K562 (cell line): ENCODE measurements around the gene ARPC1A. TPM values are rescaled to one million over a fixed set of nuclear protein-coding genes. Genes with fewer than 3 reads are reported as not detected.

Experiments
- ATAC-seq: fragments of 200-7000 bp; cut with Tn5 transposase; 3 replicates; pipeline ENCODE4 v1.9.1; 2020; ENCODE audit warnings: moderate library complexity
- BruUV-seq: library from RNA; stranded (reverse); fragments of 400-500 nt; replicated peaks from 2 replicates; lab custom pipeline; 2021; lab: Mats Ljungman, UMichigan
- CTCF ChIA-PET: fragments of 300-600 bp; formaldehyde crosslinking; extraction: SDS; loops from one replicate; lab custom pipeline; 2021; ENCODE audit warnings: low intra/inter-chr PET ratio; lab: Yijun Ruan, JAX
- POLR2A ChIA-PET: fragments of 300-600, 350-650 bp; sonication (Branson Sonifier 250); formaldehyde crosslinking; extraction: SDS; loops from one replicate; lab custom pipeline; 2021; ENCODE audit warnings: antibody characterized with exemption, inconsistent platforms; lab: Yijun Ruan, JAX
- DNase-seq, 4 experiments: peaks; one replicate each; pipeline versions ENCODE4 v3.0.0 to v3.0.0-alpha.2; 2011 to 2018; ENCODE audit warnings: low spot score in 3 of 4, mixed read lengths in 3 of 4; ENCODE audit errors: extremely low read depth in 1 of 4
- FAIRE-seq: peaks from 2 replicates; lab custom pipeline; 2011; peaks lifted over from hg19 to GRCh38; lab: Jason Lieb, UNC
- H2AFZ ChIP-seq: 2 replicates; pipeline ENCODE4 v1.6.0; 2011; ENCODE audit warnings: low read depth, low read length, control low read depth, inconsistent platforms
- H3K27ac ChIP-seq: fragments of 200-600 bp; 3 replicates; pipeline ENCODE4 v1.8.0; 2011; ENCODE audit warnings: low read depth, mild to moderate bottlenecking, control low read depth, inconsistent platforms, low read length, moderate library complexity, mixed read lengths; ENCODE audit errors: extremely low read depth
- H3K27me3 ChIP-seq, 2 experiments: fragments of 300-600 bp in 1 of 2; 2 replicates in 1 of 2; 3 replicates in 1 of 2; pipeline versions ENCODE4 v1.6.0 to v1.8.0; 2011; ENCODE audit warnings: inconsistent platforms in 2 of 2, low read length in 2 of 2, mild to moderate bottlenecking in 1 of 2, mixed read lengths in 1 of 2, moderate library complexity in 1 of 2; ENCODE audit not compliant: control insufficient read depth in 2 of 2, insufficient read depth in 2 of 2
- H3K36me3 ChIP-seq: fragments of 300-600 bp; 3 replicates; pipeline ENCODE4 v1.8.0; 2011; ENCODE audit warnings: mild to moderate bottlenecking, low read length, inconsistent platforms; ENCODE audit not compliant: control insufficient read depth, insufficient read depth
- H3K4me1 ChIP-seq, 2 experiments: fragments of 200-600 bp in 1 of 2; replicated peaks in 1 of 2; 2 replicates in 1 of 2; 3 replicates in 1 of 2; pipeline versions ENCODE4 v1.5.1 to v1.8.0; 2011; ENCODE audit warnings: inconsistent platforms in 2 of 2, low read length in 2 of 2, mild to moderate bottlenecking in 1 of 2, mixed read lengths in 1 of 2, moderate library complexity in 1 of 2; ENCODE audit not compliant: control insufficient read depth in 2 of 2, insufficient read depth in 2 of 2
- H3K4me2 ChIP-seq: 2 replicates; pipeline ENCODE4 v1.6.1; 2011; ENCODE audit warnings: low read length, control low read depth, inconsistent platforms, mixed read lengths; ENCODE audit not compliant: insufficient read depth
- H3K4me3 ChIP-seq: fragments of 200-600 bp; sonication (generic), shearing (Covaris generic); 2 replicates; pipeline ENCODE4 v1.5.1; 2016; ENCODE audit warnings: control low read depth, inconsistent platforms
- H3K79me2 ChIP-seq: fragments of 200-600 bp; 3 replicates; pipeline ENCODE4 v1.8.0; 2011; ENCODE audit warnings: low read length, inconsistent platforms; ENCODE audit not compliant: control insufficient read depth, insufficient read depth
- H3K9ac ChIP-seq, 2 experiments: 2 replicates each; pipeline versions ENCODE4 v1.6.0 to v1.6.1; 2011; ENCODE audit warnings: low read depth in 2 of 2, low read length in 2 of 2, control low read depth in 1 of 2, inconsistent platforms in 1 of 2, mild to moderate bottlenecking in 1 of 2, mixed read lengths in 1 of 2; ENCODE audit not compliant: insufficient read depth in 1 of 2
- H3K9me1 ChIP-seq: one replicate; pipeline ENCODE4 v1.6.0; 2011; ENCODE audit warnings: inconsistent platforms, mild to moderate bottlenecking, low read length, moderate library complexity; ENCODE audit not compliant: control insufficient read depth, insufficient read depth
- H3K9me3 ChIP-seq: replicated peaks from 2 replicates; pipeline ENCODE4 v1.5.1; 2011; ENCODE audit warnings: low read depth, low read length, inconsistent platforms; ENCODE audit not compliant: control insufficient read depth, insufficient read depth
- H4K20me1 ChIP-seq: replicated peaks from 2 replicates; pipeline ENCODE4 v1.6.1; 2011; ENCODE audit warnings: low read length, inconsistent platforms, mixed read lengths; ENCODE audit not compliant: control insufficient read depth, insufficient read depth
- AFF1 ChIP-seq, 2 experiments: fragments of 450-650 bp; IDR thresholded peaks; 2 replicates each; pipeline ENCODE4 v1.6.1; 2018; ENCODE audit warnings: mild to moderate bottlenecking in 2 of 2, low read depth in 1 of 2; ENCODE audit not compliant: partially characterized antibody in 2 of 2
- BDP1 ChIP-seq: IDR thresholded peaks from 3 replicates; pipeline ENCODE4 v1.6.1; 2011; ENCODE audit not compliant: insufficient read length, insufficient read depth
- BHLHE40 ChIP-seq: IDR thresholded peaks from 2 replicates; pipeline ENCODE4 v1.6.1; 2011; ENCODE audit warnings: low read length, improper control_type of control experiment
- BRD4 ChIP-seq: fragments of 200-600 bp; sonication (generic); IDR thresholded peaks from 2 replicates; pipeline ENCODE4 v1.6.1; 2017; ENCODE audit warnings: inconsistent platforms
- C11orf30 ChIP-seq: fragments of 450-650 bp; IDR thresholded peaks from 2 replicates; pipeline ENCODE4 v1.6.1; 2016; ENCODE audit warnings: low read depth, mild to moderate bottlenecking
- CAMTA2 ChIP-seq: fragments of 250-450 bp; sonication (Bioruptor Pico); conservative IDR thresholded peaks from 2 replicates; pipeline ENCODE4 v1.5.1; 2022
- CC2D1A ChIP-seq: fragments of 450-650 bp; IDR thresholded peaks from 2 replicates; pipeline ENCODE4 v1.6.1; 2017; ENCODE audit warnings: mild to moderate bottlenecking
- CSDE1 ChIP-seq, 2 experiments: fragments of 450-650 bp; IDR thresholded peaks; 2 replicates each; pipeline ENCODE4 v1.6.1; 2016; ENCODE audit warnings: mild to moderate bottlenecking in 1 of 2
- ELK3 ChIP-seq: fragments of 450-650 bp; formaldehyde crosslinking; IDR thresholded peaks from 2 replicates; pipeline ENCODE4 v1.4.0; 2020; ENCODE audit warnings: mild to moderate bottlenecking
- ERF ChIP-seq: fragments of 450-650 bp; formaldehyde crosslinking; IDR thresholded peaks from 2 replicates; pipeline ENCODE4 v1.4.0; 2020; ENCODE audit warnings: mild to moderate bottlenecking, mixed read lengths
- HCFC1 ChIP-seq: IDR thresholded peaks from 2 replicates; pipeline ENCODE4 v1.6.1; 2012; ENCODE audit warnings: low read depth, low read length, improper control_type of control experiment
- HDGF ChIP-seq: fragments of 450-650 bp; IDR thresholded peaks from 2 replicates; pipeline ENCODE4 v1.6.1; 2016
- L3MBTL2 ChIP-seq: fragments of 450-650 bp; IDR thresholded peaks from 2 replicates; pipeline ENCODE4 v1.6.1; 2016; ENCODE audit warnings: mild to moderate bottlenecking, moderate library complexity
- POLR3A ChIP-seq: IDR thresholded peaks from 2 replicates; pipeline ENCODE4 v1.6.1; 2011; ENCODE audit warnings: borderline replicate concordance, mild to moderate bottlenecking, moderate library complexity; ENCODE audit not compliant: insufficient read length, insufficient read depth; ENCODE audit errors: extremely low read depth
- POLR3G ChIP-seq: IDR thresholded peaks from 2 replicates; pipeline ENCODE4 v1.6.1; 2011; ENCODE audit not compliant: insufficient read length, insufficient replicate concordance; ENCODE audit errors: extremely low read depth
- TOE1 ChIP-seq, 2 experiments: fragments of 450-650 bp in 1 of 2; sonication (generic) in 1 of 2; formaldehyde crosslinking in 1 of 2; IDR thresholded peaks; 2 replicates each; pipeline versions ENCODE4 v1.7.1 to v1.8.0; 2016 to 2022; ENCODE audit warnings: borderline replicate concordance in 2 of 2, mild to moderate bottlenecking in 2 of 2, antibody characterized with exemption in 1 of 2, inconsistent platforms in 1 of 2, low read depth in 1 of 2, missing genetic modification reagents in 1 of 2, moderate library complexity in 1 of 2
- ZNF224 ChIP-seq: sonication (generic); formaldehyde crosslinking; IDR thresholded peaks from 2 replicates; pipeline ENCODE4 v1.8.0; 2022; ENCODE audit warnings: mild to moderate bottlenecking, missing genetic modification reagents
- ZNF316 ChIP-seq: fragments of 450-650 bp; IDR thresholded peaks from 2 replicates; pipeline ENCODE4 v1.6.1; 2016
- ZNF778 ChIP-seq: fragments of 450-650 bp; formaldehyde crosslinking; IDR thresholded peaks from 2 replicates; pipeline ENCODE4 v1.4.0; 2020; ENCODE audit warnings: mild to moderate bottlenecking, moderate library complexity
- WGBS: fragments of 100-300 bp; shearing (Covaris generic); methylation state at CpG from one replicate; pipeline ENCODE4 v1.1.6; 2016; ENCODE audit warnings: low coverage, mixed read lengths; ENCODE audit not compliant: insufficient coverage; ENCODE audit errors: missing lambda C conversion rate; 5-methylcytosine and 5-hydroxymethylcytosine counted together
- in situ Hi-C: fragments of 300-500 bp; cut with MboI; formaldehyde crosslinking; loops from 4 replicates; pipeline ENCODE4 v1.15.0; 2018; ENCODE audit warnings: inconsistent platforms, mixed read lengths
- intact Hi-C: fragments of 100-400 bp; cut with micrococcal nuclease; formaldehyde crosslinking; loops from 2 replicates; pipeline ENCODE4 v1.14.2; 2022
- polyA plus RNA-seq, 8 experiments: library from polyadenylated mRNA; depleted of rRNA in 4 of 8; stranded (reverse) in 5 of 8; unstranded in 3 of 8; fragments of >200 nt; fragmentation: Nextera tagmentation in 2 of 8; fragmentation: Illumina TruSeq in 1 of 8; extraction: Ambion mirVana in 2 of 8; extraction: Trizol in 1 of 8; gene quantifications; 2 replicates each; pipeline versions ENCODE4 v1.2.1 to v1.2.3, GENCODE V29; 2011 to 2014; ENCODE audit warnings: inconsistent platforms in 1 of 8, missing spikeins in 1 of 8
- total RNA-seq, 7 experiments: library from RNA; depleted of rRNA in 6 of 7; stranded (reverse); fragments of >200 nt in 6 of 7; fragmentation: Illumina TruSeq in 2 of 7; extraction: Trizol in 2 of 7; gene quantifications; 2 replicates each; pipeline versions ENCODE4 v1.2.1 to v1.2.3, GENCODE V29; 2011 to 2021; ENCODE audit warnings: low replicate concordance in 1 of 7

The ARPC1A gene
- total and polyA plus RNA-seq, 9 of the 15 experiments (the other 6 are each of a cell fraction or from before 2014, with no cell fraction given): 39.5 to 151 (median 86.1) TPM

GRCh38 chr7:99339595-99339994 is 13.9 kb downstream of the ARPC1A start (continued):
- no peak for TF ChIP-seq ERF (CRISPR knock-in tag)
- TF ChIP-seq ELK3 (CRISPR knock-in tag): no peak
- TF ChIP-seq ZNF316: peak; percentile 75
- no peak for TF ChIP-seq L3MBTL2
- TF ChIP-seq C11orf30: peak; percentile 65; the same call in 1 of the 2 replicates
- TF ChIP-seq HCFC1: no peak
- no peak for TF ChIP-seq ZNF778 (CRISPR knock-in tag)
- no peak for TF ChIP-seq POLR3A
- no peak for TF ChIP-seq ZNF224
- no peak for TF ChIP-seq POLR3G
- TF ChIP-seq, all 486 proteins: peak for 6

- ATAC-seq: no peak
Observed at GRCh38 chr7:99340659-99341058, 15.0 kb downstream of the ARPC1A start.

More at GRCh38 chr7:99340659-99341058, 15.0 kb downstream of the ARPC1A start:
- no peak overlapping the region for H3K9ac ChIP-seq
- DNase-seq: no peak
- TF ChIP-seq BDP1: no peak
- no peak for TF ChIP-seq TOE1 (IDR thresholded peaks at IDR 0.05; ENCODE audit: borderline replicate concordance)
- TF ChIP-seq TOE1 (CRISPR knock-in tag; IDR thresholded peaks at IDR 0.05; ENCODE audit: borderline replicate concordance, low read depth): no peak
- TF ChIP-seq BRD4: no peak
- no peak for TF ChIP-seq CC2D1A
- TF ChIP-seq AFF1 (IDR thresholded peaks at IDR 0.05; ENCODE audit: low read depth in 1 of 2, partially characterized antibody in 2 of 2): no peak
- no peak for TF ChIP-seq HDGF
- no peak for TF ChIP-seq BHLHE40
- TF ChIP-seq CSDE1 (IDR thresholded peaks at IDR 0.05): no peak
- TF ChIP-seq CAMTA2 (CRISPR knock-in tag): no peak
- TF ChIP-seq, all 486 proteins: peak for 0
- no TSS peak for BruUV-seq
- POLR2A ChIA-PET: interaction anchor here (0.7 to 1.4 kb wide), 2 partner anchors 9 to 20 kb away, joined by 3 read pairs; no protein-coding TSS in a partner anchor
- Histone ChIP-seq H2AFZ (no peak overlapping the region), H3K27ac (no peak overlapping the region), H3K4me2 (no peak overlapping the region), H3K4me3 (no peak overlapping the region), H3K27me3 (no peaks in the 10 kb centered on the region), H3K9me3 (no peaks in the 10 kb centered on the region), H4K20me1 (no peaks in the 10 kb centered on the region), H3K9me1 (no peaks in the 10 kb centered on the region), H3K79me2 (no peaks in the 10 kb centered on the region), H3K36me3 (peaks cover 88% of the 10 kb centered on the region), H3K4me1 (no peaks in the 10 kb centered on the region)
- no peak for FAIRE-seq
- intact Hi-C loops (no loop called here), in situ Hi-C loops (no loop called here)
- CTCF ChIA-PET: no interaction called here
- WGBS: 91% methylated on average over 3 of the region's 3 CpGs
